ENCODE measurements around the gene NFATC1. TPM values are rescaled to one million over a fixed set of nuclear protein-coding genes. Genes with fewer than 3 reads are reported as not detected.

The NFATC1 gene
- total RNA-seq, 1 donor from 2014 or later = 7.1 TPM

DNA sequence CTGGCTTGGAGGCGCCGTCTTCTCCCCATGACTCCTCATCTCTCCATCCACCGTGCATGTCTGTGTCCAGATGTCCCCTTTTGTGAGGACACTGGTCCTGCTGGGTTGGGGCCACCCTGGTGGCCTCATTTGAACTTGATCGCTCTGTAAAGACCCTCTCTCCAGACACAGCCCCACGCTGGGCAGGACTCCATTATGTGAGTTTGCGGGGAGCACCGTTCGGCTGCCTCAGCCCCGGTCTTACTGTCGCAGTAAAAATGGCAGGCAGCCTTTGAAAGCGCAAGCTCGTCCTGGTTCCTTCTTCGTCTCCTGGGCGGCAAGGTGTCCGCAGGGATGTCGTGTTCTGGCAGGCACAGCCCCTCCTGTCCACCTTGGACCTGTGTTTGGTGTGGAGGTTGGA lies 17.7 kb downstream of the NFATC1 start:
- no peaks in the 10 kb centered on the region for H3K4me1 Mint-ChIP-seq (ENCODE audit: low read depth)
- peaks cover 14% of the 10 kb centered on the region for H3K36me3 Mint-ChIP-seq (ENCODE audit: low read depth)
- no peaks in the 10 kb centered on the region for H3K9me3 Mint-ChIP-seq (ENCODE audit: low read depth)
- peak; percentile 83 for DNase-seq (ENCODE audit: low spot score)
- no peak overlapping the region for H3K27ac Mint-ChIP-seq (ENCODE audit: unreplicated experiment)
- H3K4me3 Mint-ChIP-seq (ENCODE audit: unreplicated experiment) = no peak overlapping the region
- TF ChIP-seq, protein P1, sequence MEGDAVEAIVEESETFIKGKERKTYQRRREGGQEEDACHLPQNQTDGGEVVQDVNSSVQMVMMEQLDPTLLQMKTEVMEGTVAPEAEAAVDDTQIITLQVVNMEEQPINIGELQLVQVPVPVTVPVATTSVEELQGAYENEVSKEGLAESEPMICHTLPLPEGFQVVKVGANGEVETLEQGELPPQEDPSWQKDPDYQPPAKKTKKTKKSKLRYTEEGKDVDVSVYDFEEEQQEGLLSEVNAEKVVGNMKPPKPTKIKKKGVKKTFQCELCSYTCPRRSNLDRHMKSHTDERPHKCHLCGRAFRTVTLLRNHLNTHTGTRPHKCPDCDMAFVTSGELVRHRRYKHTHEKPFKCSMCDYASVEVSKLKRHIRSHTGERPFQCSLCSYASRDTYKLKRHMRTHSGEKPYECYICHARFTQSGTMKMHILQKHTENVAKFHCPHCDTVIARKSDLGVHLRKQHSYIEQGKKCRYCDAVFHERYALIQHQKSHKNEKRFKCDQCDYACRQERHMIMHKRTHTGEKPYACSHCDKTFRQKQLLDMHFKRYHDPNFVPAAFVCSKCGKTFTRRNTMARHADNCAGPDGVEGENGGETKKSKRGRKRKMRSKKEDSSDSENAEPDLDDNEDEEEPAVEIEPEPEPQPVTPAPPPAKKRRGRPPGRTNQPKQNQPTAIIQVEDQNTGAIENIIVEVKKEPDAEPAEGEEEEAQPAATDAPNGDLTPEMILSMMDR (IDR thresholded peaks at IDR 0.05) = no peak
- H3K27me3 Mint-ChIP-seq (ENCODE audit: low read depth) = no peaks in the 10 kb centered on the region

DNA sequence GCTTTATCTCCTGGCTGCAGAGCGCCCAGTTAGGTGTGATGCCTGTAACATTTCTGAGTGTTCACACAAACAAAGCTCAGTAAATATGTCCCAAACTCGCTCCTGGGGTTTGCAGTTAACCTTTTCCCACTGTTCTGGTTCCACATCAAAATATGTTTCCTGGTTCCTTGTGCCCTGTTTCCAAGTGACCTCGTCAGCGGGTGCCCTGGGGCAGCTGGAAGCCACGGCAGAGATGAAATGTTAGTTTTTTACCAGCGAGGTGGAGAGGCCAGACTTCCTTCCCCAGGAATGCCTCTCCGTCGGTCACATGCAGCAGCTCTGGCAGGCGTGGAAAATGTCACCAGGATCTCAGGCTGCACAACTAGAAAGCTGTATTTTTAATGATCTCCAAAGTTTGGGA lies 18.2 kb downstream of the NFATC1 start:
- peaks cover 14% of the 10 kb centered on the region for H3K36me3 Mint-ChIP-seq (ENCODE audit: low read depth)
- no peaks in the 10 kb centered on the region for H3K27me3 Mint-ChIP-seq (ENCODE audit: low read depth)
- H3K4me1 Mint-ChIP-seq (ENCODE audit: low read depth) = no peaks in the 10 kb centered on the region
- no peak overlapping the region for H3K27ac Mint-ChIP-seq (ENCODE audit: unreplicated experiment)
- no peak overlapping the region for H3K4me3 Mint-ChIP-seq (ENCODE audit: unreplicated experiment)
- no peaks in the 10 kb centered on the region for H3K9me3 Mint-ChIP-seq (ENCODE audit: low read depth)
- TF ChIP-seq, protein P1 (IDR thresholded peaks at IDR 0.05) = no peak
- DNase-seq (ENCODE audit: low spot score) = peak; percentile 29

DNA sequence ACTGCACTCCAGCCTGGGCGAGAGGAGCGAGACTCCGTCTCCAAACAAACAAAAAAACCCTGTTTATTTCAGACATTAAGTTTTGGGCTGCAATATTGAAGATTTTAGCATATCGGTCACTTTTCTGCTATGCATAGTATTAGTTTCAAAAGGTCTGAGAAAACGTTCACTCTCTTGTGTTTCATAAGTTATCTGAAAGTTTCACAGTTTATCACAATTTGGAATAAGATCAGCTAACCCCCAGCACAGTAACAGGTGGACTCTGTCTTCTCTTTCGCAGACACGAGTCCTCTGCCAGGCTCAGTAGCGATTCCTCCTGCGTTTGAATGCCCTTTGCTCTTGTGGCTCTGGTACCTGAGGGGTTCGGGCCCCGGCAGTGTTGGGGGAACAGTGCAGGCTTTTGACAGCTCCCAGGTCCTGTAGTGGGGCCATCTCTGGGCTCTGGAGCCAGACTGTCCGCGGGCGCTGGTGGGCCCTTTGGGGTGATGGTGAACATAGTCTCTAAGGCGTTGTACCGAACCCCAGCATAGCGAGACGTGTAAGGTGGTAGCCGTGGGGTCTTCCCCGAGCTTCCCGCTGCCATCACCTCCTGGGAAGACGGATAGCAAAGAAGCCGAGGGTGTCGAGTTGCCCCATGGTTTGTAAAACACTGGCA lies 20.4 kb downstream of the NFATC1 start:
- TF ChIP-seq, protein P1 (IDR thresholded peaks at IDR 0.05) = no peak
- Mint-ChIP-seq H3K4me3 (ENCODE audit: unreplicated experiment) (no peak overlapping the region), H3K27me3 (ENCODE audit: low read depth) (peaks cover 2% of the 10 kb centered on the region), H3K27ac (ENCODE audit: unreplicated experiment) (no peak overlapping the region), H3K9me3 (ENCODE audit: low read depth) (no peaks in the 10 kb centered on the region), H3K36me3 (ENCODE audit: low read depth) (peaks cover 21% of the 10 kb centered on the region), H3K4me1 (ENCODE audit: low read depth) (no peaks in the 10 kb centered on the region)
- no peak for DNase-seq (ENCODE audit: low spot score)

DNA sequence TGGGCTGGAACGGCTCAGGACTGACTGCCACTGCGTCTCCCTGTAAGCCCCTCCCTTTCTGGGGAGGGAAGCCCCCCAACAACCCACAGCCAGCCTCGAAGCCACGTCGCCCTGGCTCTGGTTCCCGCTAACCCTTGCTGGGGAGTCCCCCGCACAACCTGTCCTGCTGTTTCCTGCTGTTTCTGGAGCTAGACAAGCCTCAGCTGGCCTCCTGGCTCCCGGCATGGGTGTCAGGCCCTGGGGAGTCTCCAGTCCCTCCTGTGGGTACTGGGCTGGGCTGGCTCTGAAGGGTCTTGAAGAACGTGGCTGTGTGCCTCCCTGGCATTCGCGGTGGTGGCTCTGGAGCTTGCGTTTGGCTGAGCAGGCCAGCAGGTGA lies 20.9 kb downstream of the NFATC1 start:
- Mint-ChIP-seq H3K4me1 (ENCODE audit: low read depth) (no peaks in the 10 kb centered on the region), H3K27ac (ENCODE audit: unreplicated experiment) (no peak overlapping the region), H3K36me3 (ENCODE audit: low read depth) (peaks cover 19% of the 10 kb centered on the region), H3K9me3 (ENCODE audit: low read depth) (no peaks in the 10 kb centered on the region), H3K27me3 (ENCODE audit: low read depth) (peaks cover 2% of the 10 kb centered on the region), H3K4me3 (ENCODE audit: unreplicated experiment) (no peak overlapping the region)
- TF ChIP-seq, protein P1 (IDR thresholded peaks at IDR 0.05) = no peak
- no peak for DNase-seq (ENCODE audit: low spot score)

DNA sequence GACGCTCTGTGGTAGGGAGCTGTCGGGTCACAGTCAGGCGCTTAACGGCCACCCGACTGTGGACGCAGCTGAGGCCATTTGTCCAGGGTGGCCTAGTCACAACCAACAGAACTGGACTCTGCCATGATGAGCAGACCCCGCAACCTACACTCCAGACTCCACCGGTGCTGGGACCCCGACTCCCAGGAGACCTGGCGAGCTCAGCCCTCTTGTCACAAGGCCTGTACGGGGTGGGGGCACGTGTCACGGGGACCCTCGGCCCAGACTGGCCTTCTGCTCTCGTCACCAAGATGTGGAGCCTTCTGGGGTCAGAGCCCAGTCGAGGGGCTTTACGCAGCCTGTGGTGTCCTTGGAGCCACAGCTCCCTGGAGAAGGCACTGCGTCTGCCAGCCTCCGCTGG lies 22.5 kb downstream of the NFATC1 start:
- TF ChIP-seq, protein P1 (IDR thresholded peaks at IDR 0.05) = no peak
- Mint-ChIP-seq H3K27me3 (ENCODE audit: low read depth) (peaks cover 2% of the 10 kb centered on the region), H3K27ac (ENCODE audit: unreplicated experiment) (no peak overlapping the region), H3K36me3 (ENCODE audit: low read depth) (peaks cover 17% of the 10 kb centered on the region), H3K4me3 (ENCODE audit: unreplicated experiment) (no peak overlapping the region), H3K9me3 (ENCODE audit: low read depth) (no peaks in the 10 kb centered on the region), H3K4me1 (ENCODE audit: low read depth) (peaks cover 6% of the 10 kb centered on the region)
- DNase-seq (ENCODE audit: low spot score) = no peak

Measured in chondrocyte (in vitro differentiated cells).